OCI-LY7 (cell line): ENCODE data around the gene HIVEP2. TPM values are rescaled to one million over a fixed set of nuclear protein-coding genes. Genes with fewer than 3 reads are reported as not detected.

Source experiments
- BruUV-seq: library from RNA; stranded (reverse); fragments of 400-500 nt; replicated peaks from 2 replicates; lab custom pipeline; 2021; lab: Mats Ljungman, UMichigan
- CTCF ChIA-PET: fragments of 300-600 bp; sonication (Branson Sonifier 250); formaldehyde crosslinking; loops from one replicate; lab custom pipeline; 2022; ENCODE audit warnings: antibody characterized with exemption; ENCODE audit not compliant: unreplicated experiment; lab: Charles Lee
- POLR2A ChIA-PET: fragments of 300-600 bp; sonication (Branson Sonifier 250); formaldehyde crosslinking; loops from one replicate; lab custom pipeline; 2022; ENCODE audit warnings: antibody characterized with exemption; lab: Charles Lee
- DNase-seq: peaks from one replicate; pipeline ENCODE4 v3.0.0-alpha.2; 2015; ENCODE audit warnings: low spot score
- H2AFZ ChIP-seq: fragments of 200-600 bp; sonication (generic), shearing (Covaris generic); 2 replicates; pipeline ENCODE4 v1.6.1; 2014; ENCODE audit warnings: mild to moderate bottlenecking, antibody characterized with exemption, low read length, moderate library complexity
- H3K27ac ChIP-seq: fragments of 200-600 bp; sonication (generic); 2 replicates; pipeline ENCODE4 v1.5.1; 2014; ENCODE audit warnings: mixed run types, low read depth, mild to moderate bottlenecking, moderate library complexity, low read length, inconsistent platforms; ENCODE audit not compliant: poor library complexity, severe bottlenecking
- H3K36me3 ChIP-seq: fragments of 200-600 bp; sonication (generic); 2 replicates; pipeline ENCODE4 v1.6.1; 2014; ENCODE audit warnings: mild to moderate bottlenecking, antibody characterized with exemption, low read length, moderate library complexity, mixed read lengths; ENCODE audit not compliant: insufficient read depth
- H3K4me1 ChIP-seq: fragments of 200-600 bp; sonication (generic); 2 replicates; pipeline ENCODE4 v1.5.1; 2014; ENCODE audit warnings: mild to moderate bottlenecking, low read length; ENCODE audit not compliant: insufficient read depth, poor library complexity, severe bottlenecking
- H3K4me2 ChIP-seq: fragments of 200-600 bp; sonication (generic); 2 replicates; pipeline ENCODE4 v1.6.1; 2014; ENCODE audit warnings: mild to moderate bottlenecking, low read length
- H3K4me3 ChIP-seq: fragments of 200-600 bp; sonication (generic); 2 replicates; pipeline ENCODE4 v1.5.1; 2014; ENCODE audit warnings: mild to moderate bottlenecking, low read depth, low read length; ENCODE audit not compliant: poor library complexity, severe bottlenecking
- H3K79me2 ChIP-seq: fragments of 200-600 bp; sonication (generic); 2 replicates; pipeline ENCODE4 v1.6.1; 2016; ENCODE audit warnings: low read depth, mild to moderate bottlenecking, low read length, moderate library complexity, mixed read lengths; ENCODE audit not compliant: insufficient read depth
- H3K9me2 ChIP-seq: fragments of 200-600 bp; sonication (generic); 2 replicates; pipeline ENCODE4 v1.6.1; 2016; ENCODE audit warnings: mild to moderate bottlenecking, low read length, mixed read lengths; ENCODE audit not compliant: insufficient read depth
- H3K9me3 ChIP-seq: fragments of 200-600 bp; sonication (generic); 2 replicates; pipeline ENCODE4 v1.6.1; 2014; ENCODE audit warnings: mild to moderate bottlenecking, mixed run types, low read length, mixed read lengths
- H4K20me1 ChIP-seq: fragments of 200-600 bp; sonication (generic); 2 replicates; pipeline ENCODE4 v1.6.1; 2014; ENCODE audit warnings: mild to moderate bottlenecking, antibody characterized with exemption, low read length, moderate library complexity, mixed read lengths; ENCODE audit not compliant: insufficient read depth
- CTCF ChIP-seq: fragments of 200-600 bp; sonication (generic); conservative IDR thresholded peaks from 2 replicates; pipeline ENCODE4 v1.5.1; 2014; ENCODE audit warnings: mild to moderate bottlenecking, antibody characterized with exemption, low read length, moderate library complexity, mixed read lengths
- EZH2phosphoT487 ChIP-seq: fragments of 200-600 bp; sonication (generic); IDR thresholded peaks from 2 replicates; pipeline ENCODE4 v1.6.1; 2018; ENCODE audit warnings: low read depth, borderline replicate concordance, mild to moderate bottlenecking, mixed run types, antibody characterized with exemption, low read length, moderate library complexity, mixed read lengths
- intact Hi-C: fragments of 100-400 bp; cut with micrococcal nuclease; formaldehyde crosslinking; loops from one replicate; pipeline ENCODE4 v1.10.0; 2022; ENCODE audit not compliant: unreplicated experiment
- total RNA-seq, 2 experiments: library from RNA; depleted of rRNA in 1 of 2; stranded (reverse); fragments of >200 nt in 1 of 2; shearing (Covaris generic) in 1 of 2; gene quantifications; 2 replicates each; pipeline ENCODE4 v1.2.3, GENCODE V29; 2014 to 2022

HIVEP2 gene
- total RNA-seq, 2 experiments from 2014 or later, result 18.8 to 24.6 TPM

- POLR2A ChIA-PET, result no interaction called here
- no peak for DNase-seq
- intact Hi-C loops, result no loop called here
- H3K9me3 ChIP-seq, result 0 out of 2 replicates have a peak, but pooled peaks cover 4% of the 10 kb centered on the region
- CTCF ChIA-PET, result no interaction called here
- no peaks in the 10 kb centered on the region for H3K9me2 ChIP-seq
- TF ChIP-seq CTCF, result no peak
- TF ChIP-seq EZH2phosphoT487, result no peak
- H2AFZ ChIP-seq, result no peak overlapping the region
- H3K4me2 ChIP-seq, result no peak overlapping the region
- H3K36me3 ChIP-seq, result peaks cover 26% of the 10 kb centered on the region; the same call in 1 of the 2 replicates
- no peaks in the 10 kb centered on the region for H3K4me1 ChIP-seq
- no peak overlapping the region for H3K4me3 ChIP-seq
- H4K20me1 ChIP-seq, result no peaks in the 10 kb centered on the region
- H3K27ac ChIP-seq, result no peak overlapping the region
- BruUV-seq, result no TSS peak
- no peaks in the 10 kb centered on the region for H3K79me2 ChIP-seq
Observed at GRCh38 chr6:142897659-142898058, 47.3 kb downstream of the HIVEP2 start.

DNA sequence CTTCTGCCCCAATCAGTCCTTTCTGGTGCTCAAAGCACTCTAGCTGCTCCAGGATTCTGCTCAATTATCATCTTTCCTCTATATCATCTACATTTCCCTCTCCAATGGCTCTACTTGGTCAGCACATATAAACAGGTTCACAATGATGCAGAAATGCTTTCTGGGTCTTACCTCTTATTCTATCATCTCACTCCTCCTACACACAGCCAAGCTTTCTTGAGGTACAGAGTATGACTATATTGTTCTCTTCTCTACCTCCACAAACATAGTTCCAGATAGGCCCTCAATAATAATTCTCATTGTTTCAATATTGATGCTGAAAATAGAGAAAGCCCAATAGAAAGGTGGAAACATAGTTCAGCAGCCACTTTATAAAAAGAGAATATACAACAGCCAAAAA lies 48.2 kb downstream of the HIVEP2 start:
- CTCF ChIA-PET, result no interaction called here
- no TSS peak for BruUV-seq
- 0 out of 2 replicates have a peak, but pooled peaks cover 4% of the 10 kb centered on the region for H3K9me3 ChIP-seq

More for the DNA sequence above, 48.2 kb downstream of the HIVEP2 start:
- Histone ChIP-seq H4K20me1 (no peaks in the 10 kb centered on the region), H3K27ac (no peak overlapping the region), H2AFZ (no peak overlapping the region), H3K79me2 (no peaks in the 10 kb centered on the region), H3K36me3 (peaks cover 26% of the 10 kb centered on the region; the same call in 1 of the 2 replicates), H3K4me1 (no peaks in the 10 kb centered on the region), H3K4me3 (no peak overlapping the region), H3K9me2 (no peaks in the 10 kb centered on the region), H3K4me2 (no peak overlapping the region)
- intact Hi-C loops, result no loop called here
- no peak for TF ChIP-seq CTCF
- TF ChIP-seq EZH2phosphoT487, result no peak
- no peak for DNase-seq
- POLR2A ChIA-PET, result interaction anchor here (0.6 kb wide), 1 partner anchor 461 kb away, joined by 3 read pairs; no protein-coding TSS in a partner anchor
